ENCODE measurements around the gene RBM5. TPM values are rescaled to one million over a fixed set of nuclear protein-coding genes. Genes with fewer than 3 reads are reported as not detected.

RBM5 gene
- total RNA-seq, 1 experiment from 2014 or later: 128 TPM

DNA sequence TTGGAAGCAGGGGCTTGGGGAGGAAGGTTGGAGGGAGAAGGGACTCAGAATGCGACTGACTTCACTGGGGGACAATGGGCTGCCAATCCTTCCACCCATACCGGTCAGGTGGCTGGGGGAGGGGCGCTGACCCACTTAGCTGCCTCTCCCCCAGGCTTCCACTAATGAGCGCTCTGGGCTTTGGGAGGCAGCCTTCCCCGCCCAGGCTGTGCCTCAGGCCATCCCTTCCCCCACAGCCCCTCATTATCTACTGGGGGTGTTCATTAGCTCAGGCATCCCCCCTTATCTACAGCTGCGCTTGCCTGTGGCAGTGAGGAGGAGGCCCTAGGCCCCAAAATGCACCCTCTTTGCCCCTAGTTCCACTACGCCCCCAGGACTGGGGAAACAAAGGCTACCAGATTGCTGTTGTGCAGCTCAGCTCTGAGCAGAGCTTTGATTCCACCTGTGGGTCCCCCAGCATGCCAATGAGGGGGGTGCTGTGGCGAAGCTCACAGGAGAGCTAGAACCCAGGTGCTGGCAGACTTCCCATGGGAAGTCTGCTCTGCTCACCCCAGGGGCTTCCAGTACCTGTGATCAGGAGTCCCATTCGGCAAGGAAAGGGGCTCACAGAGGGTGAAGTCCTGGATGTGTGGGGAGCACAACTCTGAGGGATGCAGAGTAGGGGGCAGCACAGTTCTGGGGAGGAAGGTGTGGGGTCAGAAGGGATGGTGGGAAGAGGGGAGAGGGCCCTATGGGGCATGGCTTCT lies 37.0 kb downstream of the RBM5 start:
- no peak overlapping the region for H3K27ac ChIP-seq (ENCODE audit: low read length)
- ATAC-seq (no peak), DNase-seq (no peak)
- no peaks in the 10 kb centered on the region for H3K27me3 ChIP-seq (ENCODE audit: low read length)
- POLR2A ChIA-PET (ENCODE audit: unreplicated experiment): no interaction called here
- H3F3A ChIP-seq (ENCODE audit: low read length, unreplicated experiment): no peaks in the 10 kb centered on the region
- no peaks in the 10 kb centered on the region for H3K9me3 ChIP-seq (ENCODE audit: low read length)
- BruUV-seq (replicated peaks): no TSS peak
- no peak overlapping the region for H3K9ac ChIP-seq (ENCODE audit: low read length)
- no peak overlapping the region for H2AFZ ChIP-seq (ENCODE audit: low read length)
- TF ChIP-seq, protein P1, sequence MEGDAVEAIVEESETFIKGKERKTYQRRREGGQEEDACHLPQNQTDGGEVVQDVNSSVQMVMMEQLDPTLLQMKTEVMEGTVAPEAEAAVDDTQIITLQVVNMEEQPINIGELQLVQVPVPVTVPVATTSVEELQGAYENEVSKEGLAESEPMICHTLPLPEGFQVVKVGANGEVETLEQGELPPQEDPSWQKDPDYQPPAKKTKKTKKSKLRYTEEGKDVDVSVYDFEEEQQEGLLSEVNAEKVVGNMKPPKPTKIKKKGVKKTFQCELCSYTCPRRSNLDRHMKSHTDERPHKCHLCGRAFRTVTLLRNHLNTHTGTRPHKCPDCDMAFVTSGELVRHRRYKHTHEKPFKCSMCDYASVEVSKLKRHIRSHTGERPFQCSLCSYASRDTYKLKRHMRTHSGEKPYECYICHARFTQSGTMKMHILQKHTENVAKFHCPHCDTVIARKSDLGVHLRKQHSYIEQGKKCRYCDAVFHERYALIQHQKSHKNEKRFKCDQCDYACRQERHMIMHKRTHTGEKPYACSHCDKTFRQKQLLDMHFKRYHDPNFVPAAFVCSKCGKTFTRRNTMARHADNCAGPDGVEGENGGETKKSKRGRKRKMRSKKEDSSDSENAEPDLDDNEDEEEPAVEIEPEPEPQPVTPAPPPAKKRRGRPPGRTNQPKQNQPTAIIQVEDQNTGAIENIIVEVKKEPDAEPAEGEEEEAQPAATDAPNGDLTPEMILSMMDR (conservative IDR thresholded peaks at IDR 0.05; ENCODE audit: low read depth, low read length): no peak
- TF ChIP-seq EZH2phosphoT487 (IDR thresholded peaks at IDR 0.05; ENCODE audit: borderline replicate concordance, low read length): no peak
- TF ChIP-seq EZH2 (IDR thresholded peaks at IDR 0.05; ENCODE audit: low read length, unreplicated experiment): no peak
- no peaks in the 10 kb centered on the region for H3K79me2 ChIP-seq (ENCODE audit: low read length)
- no peaks in the 10 kb centered on the region for H3K4me1 ChIP-seq (ENCODE audit: insufficient read depth, low read length)
- H3K9me2 ChIP-seq (replicated peaks; ENCODE audit: low read length): no peaks in the 10 kb centered on the region
- no peak overlapping the region for H3K4me2 ChIP-seq (ENCODE audit: low read length)
- CTCF ChIA-PET: no interaction called here
- no peaks in the 10 kb centered on the region for H3K36me3 ChIP-seq (ENCODE audit: low read depth, low read length)
- no peak overlapping the region for H3K4me3 ChIP-seq (ENCODE audit: low read length)
- intact Hi-C loops (cut with micrococcal nuclease): no loop called here
- H4K20me1 ChIP-seq (ENCODE audit: low read length): no peaks in the 10 kb centered on the region

DNA sequence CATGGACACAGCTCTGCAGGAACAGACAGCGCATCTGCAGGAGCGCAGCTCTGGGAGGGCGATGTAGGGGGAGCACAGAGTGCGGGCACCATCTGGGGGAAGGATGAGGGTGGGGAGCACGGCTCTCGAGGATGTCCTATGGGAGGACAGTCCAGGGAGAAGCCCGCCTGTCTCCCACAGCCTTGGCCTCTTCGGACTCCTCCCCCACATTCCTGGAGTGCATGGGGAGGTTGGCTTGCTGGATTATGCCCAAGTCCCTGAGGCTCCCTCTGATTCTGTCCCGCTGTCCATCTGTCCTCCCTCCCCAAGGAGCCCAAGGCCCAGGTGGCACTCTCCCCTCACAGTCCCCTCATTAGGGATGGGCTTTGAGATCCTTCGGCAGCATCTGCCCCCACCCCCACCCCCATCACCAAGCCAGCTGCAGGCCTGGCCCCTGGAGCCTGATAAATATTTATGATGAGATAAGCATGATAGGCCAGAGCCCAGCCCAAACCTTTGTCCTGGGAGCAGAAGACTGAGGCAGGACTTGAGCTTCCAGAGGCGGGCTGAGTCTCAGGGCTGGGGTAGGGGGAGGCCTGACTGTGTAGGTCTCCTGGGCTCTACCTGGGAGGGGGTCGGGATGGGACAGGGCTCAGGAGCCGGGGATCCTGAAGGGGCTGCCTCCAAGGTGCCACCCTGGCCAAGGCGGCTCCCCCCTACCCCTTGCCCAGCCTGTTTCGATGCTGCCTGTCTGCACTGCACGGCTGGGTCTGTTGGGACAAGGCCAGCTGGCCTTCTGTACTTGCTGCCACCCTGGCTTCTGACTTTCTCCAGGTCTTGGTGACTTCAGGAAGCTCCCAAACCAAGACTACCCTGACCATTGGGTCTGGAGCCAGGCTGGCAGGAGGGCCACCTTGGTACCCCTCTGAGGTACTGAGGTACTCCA lies 37.8 kb downstream of the RBM5 start:
- H3K27ac ChIP-seq (ENCODE audit: low read length): no peak overlapping the region
- no peaks in the 10 kb centered on the region for H3K27me3 ChIP-seq (ENCODE audit: low read length)
- no peaks in the 10 kb centered on the region for H3K9me2 ChIP-seq (replicated peaks; ENCODE audit: low read length)
- H3K36me3 ChIP-seq (ENCODE audit: low read depth, low read length): no peaks in the 10 kb centered on the region
- H3K4me3 ChIP-seq (ENCODE audit: low read length): no peak overlapping the region
- ATAC-seq: no peak
- no peaks in the 10 kb centered on the region for H3F3A ChIP-seq (ENCODE audit: low read length, unreplicated experiment)
- BruUV-seq (replicated peaks): no TSS peak
- no peaks in the 10 kb centered on the region for H3K4me1 ChIP-seq (ENCODE audit: insufficient read depth, low read length)
- ChIA-PET CTCF (interaction anchor here (0.5 kb wide), 1 partner anchor 195 kb away, joined by 6 read pairs; no protein-coding TSS in a partner anchor), POLR2A (ENCODE audit: unreplicated experiment) (no interaction called here)
- H3K9ac ChIP-seq (ENCODE audit: low read length): no peak overlapping the region
- no peaks in the 10 kb centered on the region for H3K9me3 ChIP-seq (ENCODE audit: low read length)
- DNase-seq: peak; percentile 30
- no peak for TF ChIP-seq EZH2 (IDR thresholded peaks at IDR 0.05; ENCODE audit: low read length, unreplicated experiment)
- TF ChIP-seq, protein P1 (conservative IDR thresholded peaks at IDR 0.05; ENCODE audit: low read depth, low read length): no peak
- TF ChIP-seq EZH2phosphoT487 (IDR thresholded peaks at IDR 0.05; ENCODE audit: borderline replicate concordance, low read length): no peak
- no peaks in the 10 kb centered on the region for H3K79me2 ChIP-seq (ENCODE audit: low read length)
- no peak overlapping the region for H3K4me2 ChIP-seq (ENCODE audit: low read length)
- H4K20me1 ChIP-seq (ENCODE audit: low read length): no peaks in the 10 kb centered on the region
- intact Hi-C loops (cut with micrococcal nuclease): no loop called here
- H2AFZ ChIP-seq (ENCODE audit: low read length): no peak overlapping the region

Measured in PC-3 (cell line).